ENCODE results near the gene ANKRD53. TPM values are rescaled to one million over a fixed set of nuclear protein-coding genes. Genes with fewer than 3 reads are reported as not detected.
"Not testable (repeated sequence)": the region's sequence is repeated elsewhere in the genome, so short reads cannot be mapped to it uniquely, and the experiment has no call there.

The ANKRD53 gene
- total RNA-seq, 1 experiment from 2014 or later: 0.54 TPM

- in situ Hi-C loops (cut with HindIII; ENCODE audit: low sequenced_read_pairs): no loop called here
- DNase-seq (ENCODE audit: low spot score): no peak
Observed at GRCh38 chr2:71001981-71002570, 23.6 kb downstream of the ANKRD53 start.

- no peak for DNase-seq (ENCODE audit: low spot score)
- in situ Hi-C loops (cut with HindIII; ENCODE audit: low sequenced_read_pairs): no loop called here
Observed at GRCh38 chr2:71003396-71003795, 25.0 kb downstream of the ANKRD53 start.

GRCh38 chr2:71003966-71004755 lies 25.7 kb downstream of the ANKRD53 start:
- in situ Hi-C loops (cut with HindIII; ENCODE audit: low sequenced_read_pairs): no loop called here
- DNase-seq (ENCODE audit: low spot score): no peak

GRCh38 chr2:71004857-71005256 lies 26.4 kb downstream of the ANKRD53 start:
- in situ Hi-C loops (cut with HindIII; ENCODE audit: low sequenced_read_pairs): no loop called here

GRCh38 chr2:71005271-71006202 lies 27.1 kb downstream of the ANKRD53 start:
- DNase-seq (ENCODE audit: low spot score): no peak
- in situ Hi-C loops (cut with HindIII; ENCODE audit: low sequenced_read_pairs): no loop called here

More at GRCh38 chr2:71004857-71005256, 26.4 kb downstream of the ANKRD53 start:
- no peak for DNase-seq (ENCODE audit: low spot score)

GRCh38 chr2:71006323-71006722 lies 27.9 kb downstream of the ANKRD53 start:
- in situ Hi-C loops (cut with HindIII; ENCODE audit: low sequenced_read_pairs): no loop called here
- DNase-seq (ENCODE audit: low spot score): no peak

GRCh38 chr2:71006955-71007799 lies 28.7 kb downstream of the ANKRD53 start:
- no peak for DNase-seq (ENCODE audit: low spot score)
- in situ Hi-C loops (cut with HindIII; ENCODE audit: low sequenced_read_pairs): no loop called here

- DNase-seq (ENCODE audit: low spot score): no peak
- in situ Hi-C loops (cut with HindIII; ENCODE audit: low sequenced_read_pairs): no loop called here
Observed at GRCh38 chr2:71008342-71008741, 29.9 kb downstream of the ANKRD53 start.

GRCh38 chr2:71011786-71012185 lies 33.4 kb downstream of the ANKRD53 start:
- in situ Hi-C loops (cut with HindIII; ENCODE audit: low sequenced_read_pairs); DNase-seq (ENCODE audit: low spot score): not testable (repeated sequence)

- no peak for DNase-seq (ENCODE audit: low spot score)
- in situ Hi-C loops (cut with HindIII; ENCODE audit: low sequenced_read_pairs): no loop called here
Observed at GRCh38 chr2:71018625-71019024, 40.2 kb downstream of the ANKRD53 start.

- DNase-seq (ENCODE audit: low spot score); in situ Hi-C loops (cut with HindIII; ENCODE audit: low sequenced_read_pairs): not testable (repeated sequence)
Observed at GRCh38 chr2:71019989-71020388, 41.6 kb downstream of the ANKRD53 start.

GRCh38 chr2:71021394-71021793 lies 43.0 kb downstream of the ANKRD53 start:
- DNase-seq (ENCODE audit: low spot score); in situ Hi-C loops (cut with HindIII; ENCODE audit: low sequenced_read_pairs): not testable (repeated sequence)

GRCh38 chr2:71023553-71024243 lies 45.3 kb downstream of the ANKRD53 start:
- DNase-seq (ENCODE audit: low spot score): not testable (repeated sequence)

More at GRCh38 chr2:71023553-71024243, 45.3 kb downstream of the ANKRD53 start:
- in situ Hi-C loops (cut with HindIII; ENCODE audit: low sequenced_read_pairs): not testable (repeated sequence)

Other genes with a start within 250 kb of the ANKRD53 start
- gene ADD2, start 210.4 kb upstream of the ANKRD53 start, total RNA-seq (2014; rRNA removed; shearing (Covaris generic)): 0.61 TPM in 1 of 2 replicates, not detected in the other
- gene FIGLA, start 188.0 kb upstream of the ANKRD53 start, total RNA-seq (2014; rRNA removed; shearing (Covaris generic)): not detected in 2 replicates
- gene CLEC4F, start 158.0 kb upstream of the ANKRD53 start, total RNA-seq (2014; rRNA removed; shearing (Covaris generic)): 0.17 and 0.18 TPM in 2 replicates
- gene CD207, start 142.8 kb upstream of the ANKRD53 start, total RNA-seq (2014; rRNA removed; shearing (Covaris generic)): 0.10 and 0.37 TPM in 2 replicates
- gene VAX2, start 78.1 kb upstream of the ANKRD53 start, total RNA-seq (2014; rRNA removed; shearing (Covaris generic)): 6.1 and 8.1 TPM in 2 replicates
- 1.1 TPM in 1 of 2 replicates, not detected in the other for gene ATP6V1B1, start 42.7 kb upstream of the ANKRD53 start, total RNA-seq (2014; rRNA removed; shearing (Covaris generic))
- 26.5 and 33.4 TPM in 2 replicates for gene TEX261, start 16.2 kb downstream of the ANKRD53 start, total RNA-seq (2014; rRNA removed; shearing (Covaris generic))
- gene NAGK, start 90.0 kb downstream of the ANKRD53 start, total RNA-seq (2014; rRNA removed; shearing (Covaris generic)): 35.0 and 43.6 TPM in 2 replicates
- 4.3 and 17.9 TPM in 2 replicates for gene MCEE, start 151.6 kb downstream of the ANKRD53 start, total RNA-seq (2014; rRNA removed; shearing (Covaris generic))
- gene MPHOSPH10, start 152.0 kb downstream of the ANKRD53 start, total RNA-seq (2014; rRNA removed; shearing (Covaris generic)): 13.2 and 17.5 TPM in 2 replicates
- gene PAIP2B, start 248.5 kb downstream of the ANKRD53 start, total RNA-seq (2014; rRNA removed; shearing (Covaris generic)): 1.1 and 2.4 TPM in 2 replicates

All from G401 (cell line).